Right renal pelvis (tissue), 4 donors: ENCODE results near the gene LRFN3. TPM values are rescaled to one million over a fixed set of nuclear protein-coding genes. Genes with fewer than 3 reads are reported as not detected.

Experiments used
- polyA plus RNA-seq, 4 donors: library from polyadenylated mRNA; unstranded; fragments of 120-200 nt; gene quantifications; one replicate each; pipeline ENCODE4 v1.2.1, GENCODE V29; 2013; ENCODE audit not compliant: insufficient read length in 4 of 4

The LRFN3 gene
- polyA plus RNA-seq, 4 donors, result 10.7 to 16.9 (median 11.7) TPM

Other genes starting within 250 kb of the LRFN3 start
- under 1 TPM in 3 of 4 donors, not detected in 1; 0.37 to 0.51 (median 0.42) TPM for gene ZBTB32, start 231.8 kb upstream of the LRFN3 start, polyA plus RNA-seq
- 10 to 100 TPM; 28.1 to 36.6 (median 31.8) TPM for gene KMT2B, start 218.4 kb upstream of the LRFN3 start, polyA plus RNA-seq
- 1 to 10 TPM; 2.1 to 4.0 (median 2.9) TPM for gene IGFLR1, start 193.9 kb upstream of the LRFN3 start, polyA plus RNA-seq
- 10 to 100 TPM; 15.6 to 19.8 (median 17.1) TPM for gene U2AF1L4, start 191.0 kb upstream of the LRFN3 start, polyA plus RNA-seq
- gene PSENEN, start 190.7 kb upstream of the LRFN3 start, polyA plus RNA-seq, result 10 to 100 TPM; 62.5 to 86.3 (median 68.7) TPM
- gene LIN37, start 187.8 kb upstream of the LRFN3 start, polyA plus RNA-seq, result 10 to 100 TPM in 1 of 4 donors, 1 to 10 TPM in 3; 8.3 to 11.1 (median 9.4) TPM
- 10 to 100 TPM; 26.2 to 30.4 (median 27.8) TPM for gene HSPB6, start 179.3 kb upstream of the LRFN3 start, polyA plus RNA-seq
- 10 to 100 TPM; 14.8 to 20.4 (median 16.5) TPM for gene PROSER3, start 178.2 kb upstream of the LRFN3 start, polyA plus RNA-seq
- 10 to 100 TPM; 21.1 to 33.2 (median 23.7) TPM for gene ARHGAP33, start 160.8 kb upstream of the LRFN3 start, polyA plus RNA-seq
- gene PRODH2, start 123.5 kb upstream of the LRFN3 start, polyA plus RNA-seq, result 10 to 100 TPM; 24.6 to 48.0 (median 32.4) TPM
- gene NPHS1, start 83.9 kb upstream of the LRFN3 start, polyA plus RNA-seq, result 100 to 1,000 TPM; 133 to 187 (median 153) TPM
- gene KIRREL2, start 79.5 kb upstream of the LRFN3 start, polyA plus RNA-seq, result 10 to 100 TPM; 10.1 to 14.6 (median 11.2) TPM
- 10 to 100 TPM; 23.6 to 33.2 (median 27.2) TPM for gene APLP1, start 67.8 kb upstream of the LRFN3 start, polyA plus RNA-seq
- gene NFKBID, start 35.8 kb upstream of the LRFN3 start, polyA plus RNA-seq, result 1 to 10 TPM; 2.5 to 2.9 (median 2.6) TPM
- gene HCST, start 33.8 kb upstream of the LRFN3 start, polyA plus RNA-seq, result 1 to 10 TPM; 2.7 to 3.2 (median 2.9) TPM
- gene TYROBP, start 28.1 kb upstream of the LRFN3 start, polyA plus RNA-seq, result 10 to 100 TPM in 1 of 4 donors, 1 to 10 TPM in 3; 8.4 to 12.6 (median 8.8) TPM
- gene SDHAF1, start 58.8 kb downstream of the LRFN3 start, polyA plus RNA-seq, result 10 to 100 TPM; 12.7 to 18.6 (median 13.2) TPM
- 10 to 100 TPM; 10.2 to 13.5 (median 11.9) TPM for gene SYNE4, start 72.4 kb downstream of the LRFN3 start, polyA plus RNA-seq
- gene ALKBH6, start 77.8 kb downstream of the LRFN3 start, polyA plus RNA-seq, result 10 to 100 TPM; 13.8 to 18.5 (median 15.2) TPM
- gene CLIP3, start 96.5 kb downstream of the LRFN3 start, polyA plus RNA-seq, result 10 to 100 TPM; 51.9 to 65.4 (median 58.4) TPM
- 10 to 100 TPM; 11.6 to 17.0 (median 12.3) TPM for gene THAP8, start 117.9 kb downstream of the LRFN3 start, polyA plus RNA-seq
- gene WDR62, start 118.5 kb downstream of the LRFN3 start, polyA plus RNA-seq, result 1 to 10 TPM; 3.6 to 5.1 (median 4.6) TPM
- gene OVOL3, start 174.8 kb downstream of the LRFN3 start, polyA plus RNA-seq, result under 1 TPM in 1 of 4 donors, not detected in 3; 0.16 TPM
- gene POLR2I, start 178.5 kb downstream of the LRFN3 start, polyA plus RNA-seq, result 10 to 100 TPM; 43.2 to 61.0 (median 48.4) TPM
- 100 to 1,000 TPM; 105 to 138 (median 117) TPM for gene TBCB, start 179.1 kb downstream of the LRFN3 start, polyA plus RNA-seq
- gene CAPNS1, start 203.7 kb downstream of the LRFN3 start, polyA plus RNA-seq, result 100 to 1,000 TPM; 573 to 633 (median 612) TPM
- gene COX7A1, start 216.1 kb downstream of the LRFN3 start, polyA plus RNA-seq, result 10 to 100 TPM; 25.6 to 30.2 (median 26.9) TPM